HG02943 (cell line): ENCODE measurements around the gene SHB.
A peak's percentile ranks its signal among the peaks of the same experiment; 100 is the strongest.

ENCODE experiments used
- ATAC-seq: cut with Tn5 transposase; IDR thresholded peaks from one replicate; pipeline ENCODE4 v1.9.1; 2021; ENCODE audit warnings: mild to moderate bottlenecking, low read depth, moderate library complexity; ENCODE audit not compliant: unreplicated experiment

SHB gene

GRCh38 chr9:38089387-38090165, 20.5 kb upstream of the SHB start:
- ATAC-seq, result no peak

- peak; percentile 48 for ATAC-seq
Measured at GRCh38 chr9:38088006-38088925, 19.2 kb upstream of the SHB start.

- ATAC-seq, result no peak
Measured at GRCh38 chr9:38086496-38086895, 17.5 kb upstream of the SHB start.

- ATAC-seq, result no peak
Measured at GRCh38 chr9:38085308-38085707, 16.3 kb upstream of the SHB start.

- ATAC-seq, result no peak
Measured at GRCh38 chr9:38084556-38084880, 15.5 kb upstream of the SHB start.

GRCh38 chr9:38083858-38084555, 15.0 kb upstream of the SHB start:
- ATAC-seq, result no peak

- no peak for ATAC-seq
Measured at GRCh38 chr9:38082446-38083287, 13.6 kb upstream of the SHB start.

GRCh38 chr9:38081356-38082108, 12.5 kb upstream of the SHB start:
- no peak for ATAC-seq

- ATAC-seq, result no peak
Measured at GRCh38 chr9:38079461-38080031, 10.5 kb upstream of the SHB start.

- no peak for ATAC-seq
Measured at GRCh38 chr9:38075272-38075671, 6.2 kb upstream of the SHB start.

- ATAC-seq, result no peak
Measured at GRCh38 chr9:38074441-38074961, 5.5 kb upstream of the SHB start.

GRCh38 chr9:38073882-38074281, 4.9 kb upstream of the SHB start:
- ATAC-seq, result no peak

- no peak for ATAC-seq
Measured at GRCh38 chr9:38071470-38072134, 2.6 kb upstream of the SHB start.

- ATAC-seq, result no peak
Measured at GRCh38 chr9:38067859-38068681, 957 bp downstream of the SHB start.

GRCh38 chr9:38066914-38067858, 1.8 kb downstream of the SHB start:
- no peak for ATAC-seq

GRCh38 chr9:38066197-38066913, 2.7 kb downstream of the SHB start:
- no peak for ATAC-seq
